SK-N-MC (cell line): Measurements from ENCODE around the gene EDNRA.

Experiments
- DNase-seq: peaks from one replicate; pipeline ENCODE4 v3.0.0-alpha.2; 2011; ENCODE audit warnings: low read depth, low spot score
- H3K27ac ChIP-seq: fragments of 200-600 bp; sonication (generic); 2 replicates; pipeline ENCODE4 v1.5.1; 2016; ENCODE audit warnings: mixed run types
- H3K36me3 ChIP-seq: fragments of 200-600 bp; sonication (generic); 2 replicates; pipeline ENCODE4 v1.6.1; 2017; ENCODE audit warnings: antibody characterized with exemption, low read length, mixed read lengths; ENCODE audit not compliant: insufficient read depth
- H3K4me3 ChIP-seq: fragments of 200-600 bp; sonication (generic); 2 replicates; pipeline ENCODE4 v1.5.1; 2016
- H3K9ac ChIP-seq: fragments of 200-600 bp; sonication (generic); 2 replicates; pipeline ENCODE4 v1.8.0; 2017; ENCODE audit warnings: mixed run types, mixed read lengths; ENCODE audit not compliant: insufficient read length
- H3K9me3 ChIP-seq: fragments of 200-600 bp; sonication (generic); 2 replicates; pipeline ENCODE4 v1.6.1; 2017; ENCODE audit warnings: low read depth, mild to moderate bottlenecking, antibody characterized with exemption, low read length, moderate library complexity, mixed read lengths
- EZH2 ChIP-seq: fragments of 200-600 bp; sonication (generic); IDR thresholded peaks from one replicate; pipeline ENCODE4 v1.6.1; 2017; ENCODE audit warnings: antibody characterized with exemption
- FOXP2 ChIP-seq: optimal IDR thresholded peaks from 2 replicates; pipeline ENCODE3; 2011; ENCODE audit warnings: mild to moderate bottlenecking, moderate library complexity; ENCODE audit not compliant: insufficient read depth; ENCODE audit errors: extremely low read length, control extremely low read depth
- POLR2AphosphoS5 ChIP-seq: IDR thresholded peaks from 2 replicates; pipeline ENCODE4 v1.6.1; 2012; ENCODE audit warnings: mild to moderate bottlenecking, low read depth, low read length, borderline replicate concordance

The EDNRA gene

GRCh38 chr4:147524601-147525000 is 43.7 kb downstream of the EDNRA start:
- Histone ChIP-seq H3K27ac (peak overlapping the region; percentile 4), H3K9ac (peak overlapping the region; percentile 34), H3K4me3 (no peak overlapping the region), H3K9me3 (no peaks in the 10 kb centered on the region), H3K36me3 (no peaks in the 10 kb centered on the region)
- DNase-seq = no peak
- TF ChIP-seq POLR2AphosphoS5 = no peak
- no peak for TF ChIP-seq EZH2

GRCh38 chr4:147525494-147526271 is 44.8 kb downstream of the EDNRA start:
- H3K36me3 ChIP-seq = no peaks in the 10 kb centered on the region
- TF ChIP-seq EZH2 (no peak), POLR2AphosphoS5 (no peak), FOXP2 (no peak)

GRCh38 chr4:147526272-147526654 is 45.4 kb downstream of the EDNRA start:
- Histone ChIP-seq H3K4me3 (no peak overlapping the region), H3K9ac (no peak overlapping the region), H3K27ac (no peak overlapping the region), H3K9me3 (no peaks in the 10 kb centered on the region), H3K36me3 (no peaks in the 10 kb centered on the region)
- no peak for DNase-seq
- no peak for TF ChIP-seq POLR2AphosphoS5
- no peak for TF ChIP-seq FOXP2
- no peak for TF ChIP-seq EZH2

More at GRCh38 chr4:147525494-147526271, 44.8 kb downstream of the EDNRA start:
- DNase-seq = no peak
- no peaks in the 10 kb centered on the region for H3K9me3 ChIP-seq
- H3K4me3 ChIP-seq = no peak overlapping the region
- H3K27ac ChIP-seq = peak overlapping the region; percentile 4; the same call in 1 of the 2 replicates
- H3K9ac ChIP-seq = no peak overlapping the region

GRCh38 chr4:147528054-147528453 is 47.2 kb downstream of the EDNRA start:
- H3K36me3 ChIP-seq = peaks cover 4% of the 10 kb centered on the region; the same call in 1 of the 2 replicates
- no peak overlapping the region for H3K4me3 ChIP-seq
- no peak overlapping the region for H3K27ac ChIP-seq
- DNase-seq = no peak
- H3K9ac ChIP-seq = no peak overlapping the region
- no peaks in the 10 kb centered on the region for H3K9me3 ChIP-seq
- TF ChIP-seq EZH2 = no peak

GRCh38 chr4:147530134-147530533 is 49.2 kb downstream of the EDNRA start:
- no peak overlapping the region for H3K27ac ChIP-seq
- no peaks in the 10 kb centered on the region for H3K9me3 ChIP-seq
- peaks cover 4% of the 10 kb centered on the region; the same call in 1 of the 2 replicates for H3K36me3 ChIP-seq
- no peak for TF ChIP-seq POLR2AphosphoS5
- no peak for TF ChIP-seq FOXP2
- no peak for TF ChIP-seq EZH2
- DNase-seq = no peak
- no peak overlapping the region for H3K4me3 ChIP-seq
- H3K9ac ChIP-seq = no peak overlapping the region

- H3K9ac ChIP-seq = no peak overlapping the region
- no peaks in the 10 kb centered on the region for H3K9me3 ChIP-seq
- H3K36me3 ChIP-seq = peaks cover 4% of the 10 kb centered on the region; the same call in 1 of the 2 replicates
- no peak overlapping the region for H3K27ac ChIP-seq
- TF ChIP-seq FOXP2 (no peak), POLR2AphosphoS5 (no peak), EZH2 (no peak)
- DNase-seq = no peak
- no peak overlapping the region for H3K4me3 ChIP-seq
Observed at GRCh38 chr4:147530723-147531122, 49.8 kb downstream of the EDNRA start.

GRCh38 chr4:147532896-147533295 is 52.0 kb downstream of the EDNRA start:
- TF ChIP-seq POLR2AphosphoS5 (no peak), FOXP2 (no peak), EZH2 (no peak)
- no peaks in the 10 kb centered on the region for H3K9me3 ChIP-seq
- DNase-seq = no peak
- H3K4me3 ChIP-seq = no peak overlapping the region
- H3K9ac ChIP-seq = no peak overlapping the region
- H3K36me3 ChIP-seq = peaks cover 4% of the 10 kb centered on the region
- H3K27ac ChIP-seq = no peak overlapping the region

GRCh38 chr4:147533331-147533730 is 52.4 kb downstream of the EDNRA start:
- Histone ChIP-seq H3K9me3 (no peaks in the 10 kb centered on the region), H3K27ac (peak overlapping the region; percentile 20; the same call in 1 of the 2 replicates), H3K9ac (no peak overlapping the region), H3K4me3 (no peak overlapping the region), H3K36me3 (peaks cover 4% of the 10 kb centered on the region)
- no peak for DNase-seq
- TF ChIP-seq EZH2 = no peak
- no peak for TF ChIP-seq POLR2AphosphoS5
- TF ChIP-seq FOXP2 = no peak

GRCh38 chr4:147535124-147535523 is 54.2 kb downstream of the EDNRA start:
- TF ChIP-seq POLR2AphosphoS5 (no peak), FOXP2 (no peak), EZH2 (no peak)
- Histone ChIP-seq H3K4me3 (no peak overlapping the region), H3K9ac (no peak overlapping the region), H3K27ac (no peak overlapping the region), H3K9me3 (no peaks in the 10 kb centered on the region), H3K36me3 (peaks cover 4% of the 10 kb centered on the region)
- DNase-seq = no peak
